Muscle of back (tissue), 11 donors: ENCODE results near the gene ZNF438. TPM values are rescaled to one million over a fixed set of nuclear protein-coding genes. Genes with fewer than 3 reads are reported as not detected.
A peak's percentile ranks its signal among the peaks of the same experiment; 100 is the strongest.
"Not testable (repeated sequence)": the region's sequence is repeated elsewhere in the genome, so short reads cannot be mapped to it uniquely, and the experiment has no call there.

Experiments used
- DNase-seq, 3 donors: peaks; one replicate each; pipeline versions ENCODE4 v3.0.0 to v3.0.0-alpha.2; 2013
- polyA plus RNA-seq, 10 donors: library from polyadenylated mRNA; unstranded; fragments of 120-200 nt; gene quantifications; one replicate each; pipeline ENCODE4 v1.2.1, GENCODE V29; 2013; ENCODE audit not compliant: insufficient read length in 10 of 10

Gene ZNF438
- polyA plus RNA-seq, 10 donors: 9.9 to 19.7 (median 13.1) TPM

DNA sequence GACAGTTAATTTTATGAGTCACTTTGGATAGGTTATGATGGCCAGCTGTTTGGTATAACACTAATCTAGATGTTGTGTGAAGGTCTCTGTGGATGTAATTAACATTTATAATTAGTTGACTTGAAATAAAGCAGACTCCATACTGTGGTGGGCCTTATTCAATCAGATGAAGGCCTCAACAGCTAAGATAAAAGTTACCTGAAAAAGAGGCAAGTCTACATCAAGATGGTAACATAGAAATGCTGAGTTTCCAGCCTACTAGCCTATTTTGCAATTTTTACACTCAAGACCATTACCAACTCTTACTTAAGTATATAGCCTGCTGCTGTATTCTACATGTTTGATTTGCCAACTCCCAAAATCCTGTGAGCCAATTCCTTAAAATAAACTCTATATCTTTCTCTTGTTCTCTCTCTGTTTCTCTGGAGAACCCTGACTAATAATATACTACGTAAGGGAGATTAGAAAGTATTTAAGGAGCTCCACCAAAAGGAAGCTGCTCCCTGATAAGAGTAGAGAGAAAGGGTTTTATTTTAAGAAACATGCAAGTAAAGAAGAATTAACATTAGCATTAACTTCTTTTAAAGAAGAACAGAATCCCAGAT lies 42.7 kb downstream of the ZNF438 start:
- DNase-seq: peak in 1 of 3 donors; percentile 53

DNA sequence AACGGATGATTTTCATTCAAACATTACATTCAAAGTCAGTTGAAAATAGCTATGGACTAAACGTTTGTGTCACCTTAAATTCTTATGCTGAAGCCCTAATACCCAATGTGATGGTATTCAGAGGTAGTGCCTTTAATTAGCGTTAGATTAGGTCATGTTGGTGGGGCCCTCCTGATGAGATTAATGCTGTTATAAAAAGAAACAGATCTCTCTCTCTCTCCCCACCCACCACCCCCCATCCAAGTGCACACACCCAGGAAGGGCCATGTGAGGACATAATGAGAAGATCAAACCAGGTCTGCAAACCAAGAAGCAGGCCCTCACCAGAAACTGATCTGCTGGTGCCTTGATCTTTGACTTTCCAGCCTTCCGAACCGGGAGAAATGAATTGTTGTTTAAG lies 44.2 kb downstream of the ZNF438 start:
- DNase-seq: no peak

DNA sequence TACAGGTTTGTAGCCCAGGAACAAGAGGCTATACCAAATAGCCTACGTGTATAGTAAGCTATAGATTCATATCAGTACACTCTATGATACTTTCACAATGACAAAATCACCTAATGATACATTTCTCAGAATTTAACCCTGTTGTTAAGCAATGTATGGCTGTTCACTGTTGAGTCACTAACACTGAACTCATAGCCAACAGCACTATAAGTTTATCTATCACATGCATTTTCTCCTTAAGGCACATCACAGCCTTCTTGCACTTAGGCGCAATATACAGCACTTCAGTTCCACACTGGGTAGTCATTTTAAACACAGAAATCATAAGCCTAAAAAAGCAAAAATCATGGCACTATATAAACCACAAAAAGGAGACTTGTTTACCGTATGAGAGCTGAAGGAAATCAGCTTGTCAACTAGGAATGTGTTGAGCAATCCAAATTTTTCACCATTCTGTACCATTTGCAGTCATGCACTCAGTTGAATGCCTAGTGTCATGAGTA lies 45.6 kb downstream of the ZNF438 start:
- no peak for DNase-seq

DNA sequence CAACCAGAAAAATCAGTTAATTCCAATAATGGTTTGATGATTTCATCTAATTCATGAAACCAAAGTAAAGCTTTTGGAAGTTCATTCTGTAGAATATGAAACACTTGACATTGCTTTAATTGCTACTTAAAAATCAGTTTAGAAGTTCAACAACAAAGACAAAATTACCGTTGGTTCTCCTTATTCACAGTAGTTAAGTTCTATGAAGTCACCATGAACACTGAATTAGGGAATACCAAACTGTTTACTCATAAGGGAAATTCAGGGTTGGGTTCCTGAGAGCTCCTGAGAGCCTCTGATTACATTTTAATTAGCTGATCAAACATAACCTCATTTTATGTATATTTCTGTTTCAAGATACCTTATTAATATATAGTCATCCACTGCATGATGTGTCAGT lies 46.2 kb downstream of the ZNF438 start:
- no peak for DNase-seq

DNA sequence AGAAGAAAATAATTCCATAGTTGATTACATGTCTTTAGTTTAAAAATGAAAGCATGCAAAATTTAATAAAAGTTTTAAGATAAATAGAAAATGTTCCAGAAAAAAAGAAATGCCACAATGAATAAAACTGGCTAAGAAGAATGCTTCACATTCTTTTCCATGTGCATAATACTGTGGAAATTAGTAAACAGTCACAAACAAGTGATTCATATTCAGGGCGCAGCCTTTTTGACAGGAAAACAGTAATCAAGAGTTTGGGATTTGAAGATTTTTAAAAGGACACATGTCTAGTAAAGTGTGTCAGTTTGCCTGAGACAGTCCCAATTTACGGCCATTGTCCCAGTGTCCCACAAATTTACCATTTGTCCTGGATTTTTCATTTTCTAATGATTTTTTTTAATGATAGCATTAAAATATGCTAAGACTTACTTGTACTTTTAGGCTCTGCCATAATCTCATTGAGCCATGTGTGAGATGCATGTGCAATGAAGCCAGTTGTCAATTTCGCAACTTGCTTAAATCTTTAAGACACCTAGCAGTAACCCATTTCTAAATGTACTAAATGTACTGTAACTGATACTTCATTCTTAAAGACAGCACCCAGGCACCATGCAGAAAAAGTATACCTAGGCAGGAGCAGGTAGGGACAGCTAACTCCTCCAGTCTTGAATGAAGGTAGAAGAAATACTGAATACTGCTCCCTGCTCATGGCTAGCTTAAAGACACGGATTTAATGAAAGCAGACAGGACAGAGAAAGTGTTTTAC lies 46.9 kb downstream of the ZNF438 start:
- no peak for DNase-seq

DNA sequence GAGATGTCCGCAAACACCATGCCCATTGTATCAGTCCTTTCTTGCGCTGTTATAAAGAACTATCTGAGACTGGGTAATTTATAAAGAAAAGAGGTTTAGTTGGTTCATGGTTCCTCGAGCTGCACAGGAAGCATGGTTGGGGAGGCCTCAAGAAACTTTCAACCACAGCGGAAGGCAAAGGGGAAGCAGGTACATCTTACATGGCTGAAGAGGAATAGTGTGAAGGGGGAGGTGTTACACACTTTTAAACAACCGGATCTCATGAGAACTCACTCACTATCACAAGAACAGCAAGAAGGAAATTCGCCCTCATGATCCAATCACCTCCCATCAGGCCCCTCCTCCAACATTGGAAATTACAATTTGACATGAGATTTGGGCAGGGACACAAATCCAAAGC lies 48.5 kb downstream of the ZNF438 start:
- not testable (repeated sequence) for DNase-seq

DNA sequence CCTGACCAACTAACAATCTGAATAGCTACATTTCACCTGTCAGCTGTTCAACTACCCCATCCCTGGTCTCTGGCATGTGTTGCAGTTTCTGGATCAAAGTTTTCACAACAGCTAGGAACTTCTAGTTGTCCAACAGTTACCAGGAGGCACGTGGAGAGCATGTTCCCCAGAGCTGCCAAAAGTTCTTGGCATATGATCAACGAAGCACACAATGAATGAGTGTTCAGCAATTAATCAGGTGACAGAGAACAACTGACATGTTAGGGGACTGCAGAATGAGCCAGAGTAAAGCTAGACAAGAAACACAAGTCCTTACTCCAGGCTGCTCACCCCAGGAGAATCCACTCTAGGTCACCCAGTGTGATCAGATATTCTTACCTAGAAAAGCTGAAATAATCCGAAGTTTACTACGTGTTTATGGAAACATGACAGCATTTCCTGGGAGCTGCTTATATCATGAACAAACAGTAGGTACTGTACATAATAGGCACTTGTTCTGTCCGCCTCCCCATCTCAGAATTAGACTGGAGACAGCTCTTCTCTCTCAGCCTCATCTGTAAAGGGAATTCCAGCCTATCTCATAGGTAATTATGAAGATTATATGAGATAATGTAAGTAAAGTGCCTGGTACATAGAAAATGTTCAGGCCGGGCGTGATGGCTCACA lies 50.6 kb downstream of the ZNF438 start:
- peak; percentile 70 to 84 (median 77) for DNase-seq

DNA sequence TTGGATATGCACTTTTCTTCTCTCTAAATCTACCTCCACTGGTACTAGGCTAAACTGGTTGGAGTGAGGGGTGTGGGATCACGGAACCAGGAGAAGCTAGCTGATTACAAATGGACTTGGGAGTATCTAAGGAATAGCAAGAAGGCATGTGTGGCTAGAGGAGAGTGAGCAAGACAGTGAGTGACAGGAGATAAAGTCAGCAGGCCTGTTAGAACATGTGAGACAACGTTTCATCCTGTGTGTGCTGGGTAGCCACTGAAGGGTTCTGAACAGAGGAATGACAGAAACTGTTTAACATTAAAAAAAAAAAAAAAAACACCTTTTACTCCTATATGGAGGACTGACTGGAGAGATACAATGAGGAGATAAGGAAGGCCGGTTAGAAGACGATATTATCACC lies 51.7 kb downstream of the ZNF438 start:
- no peak for DNase-seq

DNA sequence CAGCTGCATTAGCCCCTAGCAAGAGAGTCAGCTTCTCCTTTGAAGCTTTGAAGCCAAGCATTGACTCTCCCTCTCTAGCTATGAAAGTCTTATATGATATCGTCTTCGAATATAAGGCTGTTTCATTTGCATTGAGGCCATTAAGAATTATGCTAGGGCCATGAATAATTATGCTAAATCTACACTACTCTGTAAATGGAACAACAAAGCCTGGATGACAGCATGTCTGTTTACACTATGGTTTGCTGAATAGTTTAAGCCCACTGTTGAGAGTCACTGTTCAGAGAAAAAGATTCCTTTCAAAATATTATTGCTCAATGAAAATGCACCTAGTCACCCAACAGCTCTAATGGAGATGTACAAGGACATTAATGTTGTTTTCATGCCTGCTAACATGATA lies 52.8 kb downstream of the ZNF438 start:
- DNase-seq: no peak

DNA sequence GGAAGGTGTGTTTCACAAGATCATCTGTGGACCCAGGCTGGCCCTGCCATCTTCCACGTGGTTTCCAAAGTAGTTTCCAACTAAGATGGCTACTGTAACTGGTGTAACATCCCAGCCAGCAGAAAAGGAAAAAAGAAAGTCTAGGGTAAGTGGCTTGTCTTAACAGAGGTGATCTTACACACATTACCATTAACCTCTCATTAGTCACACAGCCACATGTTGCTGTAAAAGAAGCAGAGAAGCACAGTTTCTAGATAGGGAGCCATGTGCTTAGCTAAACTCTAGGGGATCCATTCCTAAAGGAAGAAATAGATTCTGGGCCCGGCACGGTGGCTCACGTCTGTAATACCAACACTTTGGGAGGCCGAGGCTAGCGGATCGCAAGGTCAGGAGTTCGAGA lies 54.3 kb downstream of the ZNF438 start:
- DNase-seq: no peak

DNA sequence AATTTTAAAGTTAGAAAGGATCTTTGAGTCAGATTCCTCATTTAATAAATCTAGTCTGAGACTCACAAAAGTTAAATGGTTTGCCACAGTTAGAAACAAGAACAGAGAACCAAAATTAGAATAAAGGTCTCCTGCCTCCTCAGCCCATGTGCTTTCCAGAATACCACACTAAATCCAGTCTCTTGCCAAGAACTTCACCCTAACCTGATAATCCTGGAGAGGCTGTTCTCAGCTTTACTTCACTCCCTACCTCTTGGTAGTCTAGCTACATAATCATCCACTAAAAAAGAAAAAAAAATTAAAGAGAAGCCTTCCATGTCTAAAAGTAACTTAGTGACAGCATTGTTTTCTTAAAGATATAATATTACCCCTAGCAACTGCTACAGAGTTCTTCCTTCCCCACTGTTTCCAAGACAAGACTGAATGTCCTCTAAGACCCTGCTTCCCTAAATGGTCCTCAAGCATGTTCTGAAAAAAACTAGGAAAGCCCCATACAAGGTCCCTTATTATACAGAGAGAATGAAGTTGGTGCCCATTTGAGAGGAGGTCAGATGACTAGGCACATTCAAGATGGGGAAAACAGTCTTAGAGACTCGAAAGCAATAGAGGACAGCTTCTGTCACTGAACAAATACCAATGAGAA lies 56.8 kb downstream of the ZNF438 start:
- DNase-seq: no peak

DNA sequence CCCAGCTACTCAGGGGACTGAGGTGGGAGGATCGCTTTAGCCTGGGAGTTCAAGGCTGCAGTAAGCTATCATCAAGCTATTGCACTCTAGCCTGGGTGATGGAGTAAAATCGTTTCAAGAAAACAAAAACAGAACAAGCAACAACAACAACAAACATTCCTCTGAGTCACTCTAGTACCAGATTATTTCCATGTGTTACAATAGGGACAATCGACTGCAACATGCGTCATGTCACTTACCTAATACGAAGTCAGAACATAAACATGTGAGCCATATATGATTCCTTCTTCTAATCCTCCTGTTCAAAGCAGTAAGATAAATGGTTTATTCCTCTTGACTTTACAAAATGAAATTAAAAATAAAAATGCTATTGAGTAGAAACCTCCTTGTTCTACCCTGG lies 57.3 kb downstream of the ZNF438 start:
- DNase-seq: no peak

DNA sequence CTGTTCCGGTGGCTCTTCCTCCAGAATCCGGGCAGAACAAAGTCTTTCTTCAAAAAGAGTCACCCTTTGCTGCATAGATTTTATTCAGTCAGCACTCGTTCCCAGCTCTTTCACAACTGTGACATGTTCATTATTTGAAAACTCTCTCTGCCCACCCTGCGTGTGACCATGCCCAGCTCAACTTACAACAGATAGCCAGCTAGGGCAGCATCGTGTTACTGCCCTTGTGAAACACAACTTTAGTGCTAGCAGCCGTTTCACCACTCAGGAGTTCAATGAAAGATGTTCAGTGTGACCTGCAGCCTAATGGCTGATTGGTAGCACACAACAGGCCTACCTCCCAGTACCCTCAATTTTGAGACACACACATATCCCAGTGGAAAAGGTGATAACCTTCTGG lies 57.9 kb downstream of the ZNF438 start:
- DNase-seq: no peak

DNA sequence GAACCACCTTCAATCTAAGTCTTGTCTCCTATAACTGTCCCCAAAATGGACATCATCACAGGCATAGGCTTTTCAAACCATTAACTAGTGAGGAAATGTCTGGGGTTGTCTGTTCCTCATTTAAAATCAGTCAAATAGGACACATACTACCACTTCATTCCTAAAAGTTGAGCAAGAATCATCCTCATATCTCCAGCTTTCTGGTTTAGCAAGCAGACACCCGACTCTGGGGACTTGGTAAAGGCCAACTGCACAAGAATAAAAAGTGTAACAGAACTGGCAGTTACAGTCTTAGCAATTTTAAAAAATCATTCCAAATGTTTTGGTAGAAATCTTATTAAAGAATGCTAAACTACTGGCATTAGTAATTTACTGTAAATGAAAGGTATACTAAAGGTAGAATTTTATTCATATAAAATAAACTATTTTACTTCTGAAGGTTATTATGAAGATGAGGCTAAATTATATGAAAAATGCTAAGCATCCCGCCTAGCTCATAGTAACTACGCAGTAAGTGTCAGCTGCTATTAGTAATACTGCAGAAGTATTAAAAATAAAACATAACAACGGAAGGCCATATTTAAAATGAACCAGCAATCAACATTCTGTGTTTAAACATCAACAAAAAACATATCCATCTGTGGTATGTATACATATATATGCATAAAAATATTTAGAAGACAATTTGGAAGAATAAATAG lies 60.8 kb downstream of the ZNF438 start:
- peak in 1 of 3 donors; percentile 49 for DNase-seq

DNA sequence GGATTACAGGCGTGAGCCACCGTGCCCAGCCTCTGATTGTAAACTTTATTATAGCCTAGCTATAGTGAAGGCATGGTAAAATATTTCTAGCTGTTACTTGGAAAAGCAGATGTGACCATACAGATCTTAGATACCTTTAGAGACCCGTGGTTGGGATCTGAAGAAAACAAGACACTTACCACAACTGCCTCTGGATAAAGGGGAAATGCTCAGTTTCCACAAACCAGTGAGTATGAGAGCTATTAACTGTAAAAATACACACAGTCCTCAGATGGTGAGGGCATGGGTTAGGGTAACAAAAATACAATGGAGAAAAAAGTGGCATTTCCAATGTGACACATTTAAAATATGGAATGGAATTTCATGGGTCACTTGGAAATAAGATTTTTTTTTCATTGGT lies 63.0 kb downstream of the ZNF438 start:
- peak in 1 of 3 donors; percentile 29 for DNase-seq

DNA sequence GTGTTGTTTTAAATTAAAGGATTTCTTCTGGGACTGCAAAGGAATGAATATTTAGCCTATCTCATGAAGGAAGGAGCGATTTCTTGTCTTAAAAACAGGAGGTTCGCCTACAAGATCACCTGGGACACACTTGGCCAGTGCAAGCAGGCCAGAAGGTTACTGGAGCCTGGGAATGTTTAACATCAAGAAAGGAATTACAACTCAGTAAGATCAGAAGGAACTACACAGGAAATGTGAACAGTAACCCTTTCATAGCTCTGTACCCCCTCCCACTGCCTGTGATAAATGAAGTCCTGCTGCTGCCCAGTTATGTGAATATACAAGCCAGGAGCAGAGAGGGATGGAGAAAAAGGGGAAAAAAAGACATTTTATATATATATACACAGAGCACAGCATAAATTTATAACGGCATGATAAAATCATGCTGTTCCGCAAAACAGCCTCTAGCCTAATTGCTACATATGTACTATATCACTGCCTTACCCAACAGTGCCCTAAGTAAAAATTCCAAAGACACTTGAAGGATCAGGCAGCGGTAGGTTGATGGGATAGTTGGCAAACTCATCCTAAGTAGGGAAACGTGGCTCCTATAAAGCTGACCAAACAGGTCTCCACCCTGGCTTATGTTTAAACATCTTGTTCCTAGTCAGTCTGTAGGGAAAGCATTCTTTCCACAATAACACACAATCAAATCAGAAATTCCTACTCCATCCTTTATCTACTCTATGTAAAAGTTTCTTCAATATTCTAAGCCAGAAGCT lies 63.8 kb downstream of the ZNF438 start:
- DNase-seq: peak; percentile 74 to 92 (median 80)

DNA sequence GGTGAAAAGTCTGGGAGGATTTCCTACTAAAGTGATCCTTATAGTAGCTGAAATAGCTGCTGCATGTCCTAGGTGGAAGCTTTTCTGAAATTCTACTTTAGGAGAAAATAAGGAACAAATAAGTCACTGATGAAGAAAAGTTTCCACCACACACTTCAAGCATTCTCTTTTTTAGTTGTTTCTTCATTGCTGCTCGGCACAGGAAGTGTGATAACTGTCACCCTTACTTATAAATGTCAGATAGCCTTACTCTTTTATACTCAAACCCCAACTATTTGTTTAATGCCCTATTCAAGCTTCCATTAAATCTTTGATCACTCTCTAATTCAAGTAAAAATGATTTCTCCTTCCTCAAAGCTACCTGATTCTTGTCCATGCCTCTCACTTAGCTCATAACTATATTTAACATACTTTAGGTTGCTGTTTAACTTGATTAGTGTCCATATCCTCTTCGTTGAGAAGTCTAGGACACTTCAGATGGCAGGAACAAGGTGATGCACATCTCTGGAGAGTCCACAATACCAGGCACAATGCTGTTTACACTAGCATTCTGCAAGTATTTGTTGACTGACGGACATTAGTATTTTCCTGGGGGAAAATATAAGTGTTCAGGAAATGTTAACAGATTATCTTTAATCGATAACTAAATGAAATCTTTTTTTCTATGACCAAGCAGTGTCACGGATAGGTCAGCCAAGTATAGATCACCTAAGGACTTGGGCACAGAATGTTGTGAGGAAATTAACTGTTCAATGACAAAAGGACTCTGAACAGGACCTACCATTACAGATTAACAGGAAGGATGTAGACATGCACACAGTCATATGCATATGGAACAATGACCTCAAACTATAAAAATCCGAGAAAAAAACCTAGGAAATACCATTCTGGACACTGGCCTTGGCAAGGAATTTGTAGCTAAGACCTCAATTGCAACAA lies 67.4 kb downstream of the ZNF438 start:
- no peak for DNase-seq

DNA sequence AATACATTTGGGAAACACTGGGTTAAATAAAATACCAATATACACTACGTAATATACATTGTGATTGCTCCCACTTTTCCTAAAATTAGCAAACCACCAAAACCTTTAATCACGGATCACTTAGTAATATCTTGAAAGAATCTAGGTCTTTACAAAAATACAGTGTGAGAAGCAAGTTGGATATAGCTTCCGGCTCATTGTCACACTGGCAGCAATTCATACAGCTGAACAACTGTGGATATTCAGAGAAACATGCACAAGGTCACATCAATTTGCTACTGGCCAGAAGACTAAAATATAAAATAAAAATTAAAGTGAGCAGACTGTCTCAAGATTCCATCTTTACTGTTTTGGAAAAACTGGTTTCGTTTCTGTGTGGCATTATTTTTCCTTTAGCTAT lies 69.1 kb downstream of the ZNF438 start:
- peak in 1 of 3 donors; percentile 34 for DNase-seq

DNA sequence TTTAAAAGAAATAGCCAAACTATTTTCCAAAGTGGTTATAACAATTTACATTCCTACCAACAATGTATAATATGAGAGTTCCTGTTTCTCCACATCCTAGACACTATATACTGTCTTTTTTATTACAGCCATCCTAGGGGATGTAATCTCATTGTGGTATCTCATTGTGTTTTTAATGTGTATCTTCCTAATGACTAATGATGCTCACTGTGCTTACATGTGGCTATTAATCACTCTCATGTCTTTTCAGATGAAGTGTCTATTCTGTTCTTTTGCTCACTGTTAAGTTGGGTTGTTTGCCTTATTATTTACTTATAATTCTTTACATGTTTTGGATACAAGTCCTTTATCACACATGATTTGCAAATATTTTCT lies 71.8 kb downstream of the ZNF438 start:
- DNase-seq: no peak

DNA sequence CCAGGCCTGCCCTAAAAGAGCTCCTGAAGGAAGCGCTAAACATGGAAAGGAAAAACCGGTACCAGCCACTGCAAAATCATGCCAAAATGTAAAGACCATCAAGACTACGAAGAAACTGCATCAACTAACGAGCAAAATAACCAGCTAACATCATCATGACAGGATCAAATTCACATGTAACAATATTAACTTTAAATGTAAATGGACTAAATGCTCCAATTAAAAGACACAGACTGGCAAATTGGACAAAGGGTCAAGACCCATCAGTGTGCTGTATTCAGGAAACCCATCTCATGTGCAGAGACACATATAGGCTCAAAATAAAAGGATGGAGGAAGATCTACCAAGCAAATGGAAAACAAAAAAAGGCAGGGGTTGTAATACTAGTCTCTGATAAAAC lies 82.4 kb downstream of the ZNF438 start:
- DNase-seq: not testable (repeated sequence)
